Activated CD4-positive, alpha-beta memory T cell treated with anti-CD3 and anti-CD28 coated beads for 36 hours (primary cell): ENCODE data around the gene SNPH. TPM values are rescaled to one million over a fixed set of nuclear protein-coding genes. Genes with fewer than 3 reads are reported as not detected.
"Not testable (repeated sequence)": the region's sequence is repeated elsewhere in the genome, so short reads cannot be mapped to it uniquely, and the experiment has no call there.

Source experiments
- CTCF ChIA-PET: fragments of 350-600 bp; sonication (Branson Sonifier 250); formaldehyde crosslinking; loops from one replicate; lab custom pipeline; 2021; ENCODE audit warnings: antibody characterized with exemption, inconsistent platforms; lab: Charles Lee
- POLR2A ChIA-PET: fragments of 350-600 bp; sonication (Branson Sonifier 250); formaldehyde crosslinking; loops from one replicate; lab custom pipeline; 2021; ENCODE audit warnings: antibody characterized with exemption; lab: Charles Lee
- DNase-seq: peaks from one replicate; pipeline ENCODE4 v3.0.0-alpha.2; 2020
- H3K27ac Mint-ChIP-seq: one replicate; pipeline ENCODE4 v1.8.0; 2021; ENCODE audit warnings: mixed read lengths
- H3K27me3 Mint-ChIP-seq: one replicate; pipeline ENCODE4 v1.8.0; 2021; ENCODE audit warnings: mixed read lengths
- H3K36me3 Mint-ChIP-seq: one replicate; pipeline ENCODE4 v1.8.0; 2021; ENCODE audit warnings: mixed read lengths
- H3K4me1 Mint-ChIP-seq: one replicate; pipeline ENCODE4 v1.8.0; 2021; ENCODE audit warnings: low read depth, mixed read lengths
- H3K4me3 Mint-ChIP-seq: one replicate; pipeline ENCODE4 v1.8.0; 2021; ENCODE audit warnings: mild to moderate bottlenecking, mixed read lengths
- H3K9me3 Mint-ChIP-seq: one replicate; pipeline ENCODE4 v1.8.0; 2021; ENCODE audit warnings: mixed read lengths
- intact Hi-C: fragments of 100-400 bp; cut with micrococcal nuclease; formaldehyde crosslinking; loops from one replicate; pipeline ENCODE4 v1.15.1; 2023
- total RNA-seq, 2 experiments: library from RNA; stranded (reverse); gene quantifications; one replicate each; pipeline ENCODE4 v1.2.3, GENCODE V29; 2021

The SNPH gene
- total RNA-seq, 2 experiments from 2014 or later = 3.4 to 4.3 TPM

DNA sequence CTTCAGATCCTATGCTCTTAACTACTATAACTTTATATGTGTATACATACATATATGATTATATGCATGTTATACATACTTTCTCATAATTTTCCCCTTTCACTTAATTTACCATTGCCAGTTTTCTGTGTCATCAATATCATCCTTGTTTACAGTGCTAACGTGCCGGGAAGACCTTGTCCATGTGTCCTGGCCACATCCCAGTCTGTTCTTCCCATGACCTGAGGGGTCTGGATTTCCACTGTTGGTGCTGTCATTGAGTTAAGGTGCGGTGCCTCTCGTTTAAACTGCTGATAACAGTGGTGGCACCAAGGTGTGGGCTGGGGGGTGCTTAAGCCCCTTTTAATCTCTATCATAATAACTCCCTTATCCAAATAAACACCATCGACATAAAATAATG is 71.3 kb downstream of the SNPH start:
- Mint-ChIP-seq H3K27me3 (no peaks in the 10 kb centered on the region), H3K27ac (no peak overlapping the region), H3K36me3 (peaks cover 9% of the 10 kb centered on the region), H3K4me1 (peaks cover 28% of the 10 kb centered on the region), H3K4me3 (no peak overlapping the region), H3K9me3 (no peaks in the 10 kb centered on the region)
- POLR2A ChIA-PET = no interaction called here
- no peak for DNase-seq
- intact Hi-C loops = no loop called here
- CTCF ChIA-PET = no interaction called here

DNA sequence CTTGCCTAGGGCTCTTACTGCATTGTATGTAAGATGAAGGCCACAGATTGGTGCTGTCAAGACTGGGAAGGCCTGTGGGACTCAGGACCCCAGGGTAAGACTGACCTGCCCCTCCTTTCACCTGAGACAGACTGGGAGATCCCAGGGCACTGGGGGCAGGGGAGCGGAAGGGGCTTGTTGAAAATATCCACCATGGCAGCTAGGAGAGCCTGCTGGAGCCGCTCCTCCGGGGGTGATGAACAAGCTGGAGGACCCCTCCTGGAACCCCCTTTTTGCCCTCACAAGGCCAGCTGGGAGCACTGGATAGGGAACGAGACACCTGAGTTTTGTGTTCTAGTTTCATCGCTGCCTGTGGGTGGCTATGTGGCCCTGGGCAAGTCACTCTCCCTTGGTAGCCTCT is 72.0 kb downstream of the SNPH start:
- no peaks in the 10 kb centered on the region for H3K9me3 Mint-ChIP-seq
- intact Hi-C loops = no loop called here
- no peaks in the 10 kb centered on the region for H3K27me3 Mint-ChIP-seq
- H3K27ac Mint-ChIP-seq = no peak overlapping the region
- no peak for DNase-seq
- ChIA-PET POLR2A (no interaction called here), CTCF (interaction anchor here (1.6 kb wide), 1 partner anchor 99 kb away, joined by 3 read pairs; no protein-coding TSS in a partner anchor)
- H3K4me3 Mint-ChIP-seq = no peak overlapping the region
- peaks cover 21% of the 10 kb centered on the region for H3K4me1 Mint-ChIP-seq
- peaks cover 4% of the 10 kb centered on the region for H3K36me3 Mint-ChIP-seq

DNA sequence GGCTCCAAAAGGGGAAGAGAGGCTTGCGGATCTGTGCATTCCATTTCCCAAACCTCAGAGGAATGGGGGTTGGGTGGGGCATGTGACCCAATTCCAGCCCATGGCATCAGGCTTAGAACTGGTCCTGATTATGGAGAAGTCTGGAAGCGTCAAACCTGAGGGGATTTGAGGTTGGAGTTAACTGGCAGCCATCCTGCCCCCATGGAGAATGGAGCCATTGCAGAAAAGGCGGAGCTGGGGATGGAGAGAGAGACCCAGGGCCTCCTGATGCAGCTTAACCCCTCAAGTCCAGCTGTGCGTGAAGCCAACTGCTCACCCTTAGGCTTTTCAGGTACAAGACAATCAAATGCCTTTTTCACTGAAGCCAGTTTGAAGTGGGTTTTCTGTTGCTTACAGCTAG is 72.7 kb downstream of the SNPH start:
- intact Hi-C loops = no loop called here
- ChIA-PET CTCF (interaction anchor here (1.6 kb wide), 1 partner anchor 98 kb away, joined by 3 read pairs; no protein-coding TSS in a partner anchor), POLR2A (no interaction called here)
- peaks cover 2% of the 10 kb centered on the region for H3K36me3 Mint-ChIP-seq
- no peaks in the 10 kb centered on the region for H3K27me3 Mint-ChIP-seq
- no peaks in the 10 kb centered on the region for H3K9me3 Mint-ChIP-seq
- H3K27ac Mint-ChIP-seq = no peak overlapping the region
- DNase-seq = no peak
- H3K4me3 Mint-ChIP-seq = no peak overlapping the region
- H3K4me1 Mint-ChIP-seq = peaks cover 18% of the 10 kb centered on the region

DNA sequence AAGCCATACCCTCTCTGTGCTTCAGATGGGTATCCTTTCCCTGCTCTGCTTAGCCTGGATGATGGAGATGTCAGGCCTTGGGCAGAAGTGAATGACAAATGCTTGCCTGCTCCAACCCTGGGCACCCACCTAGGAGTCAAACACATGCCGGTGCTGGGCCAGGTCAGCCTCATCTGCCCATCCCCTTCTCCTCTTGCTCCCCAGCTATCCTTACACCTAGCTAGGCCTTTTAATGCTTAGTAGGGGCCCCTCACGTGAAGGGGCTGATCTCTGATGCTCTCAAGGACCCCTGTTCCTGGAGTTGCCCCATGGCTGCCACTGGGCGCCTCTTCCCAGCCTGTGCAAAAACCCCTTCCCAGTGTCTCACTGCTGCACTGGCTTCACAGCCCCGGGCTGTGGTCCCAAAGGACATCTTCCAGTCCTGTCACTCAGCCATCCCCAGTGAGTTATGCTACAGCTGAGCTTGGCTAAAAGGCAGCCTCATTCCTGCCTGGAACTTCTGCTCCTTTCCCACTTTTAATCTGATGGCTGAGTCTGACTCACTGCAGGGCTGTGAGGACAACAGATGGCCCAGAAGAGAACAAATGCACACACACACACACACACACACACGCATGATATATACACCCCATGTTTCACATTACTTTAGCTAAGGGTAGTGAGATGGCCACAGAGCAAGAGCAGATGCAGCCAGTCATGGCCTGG is 75.6 kb downstream of the SNPH start:
- no peaks in the 10 kb centered on the region for H3K27me3 Mint-ChIP-seq
- intact Hi-C loops = no loop called here
- ChIA-PET CTCF (interaction anchor here (1.0 kb wide), 1 partner anchor 95 kb away, joined by 3 read pairs; no protein-coding TSS in a partner anchor), POLR2A (interaction anchor here (0.6 kb wide), 1 partner anchor 463 kb away, joined by 3 read pairs; no protein-coding TSS in a partner anchor)
- no peak overlapping the region for H3K4me3 Mint-ChIP-seq
- DNase-seq = no peak
- no peaks in the 10 kb centered on the region for H3K9me3 Mint-ChIP-seq
- H3K27ac Mint-ChIP-seq = no peak overlapping the region
- H3K36me3 Mint-ChIP-seq = no peaks in the 10 kb centered on the region
- H3K4me1 Mint-ChIP-seq = peaks cover 20% of the 10 kb centered on the region

DNA sequence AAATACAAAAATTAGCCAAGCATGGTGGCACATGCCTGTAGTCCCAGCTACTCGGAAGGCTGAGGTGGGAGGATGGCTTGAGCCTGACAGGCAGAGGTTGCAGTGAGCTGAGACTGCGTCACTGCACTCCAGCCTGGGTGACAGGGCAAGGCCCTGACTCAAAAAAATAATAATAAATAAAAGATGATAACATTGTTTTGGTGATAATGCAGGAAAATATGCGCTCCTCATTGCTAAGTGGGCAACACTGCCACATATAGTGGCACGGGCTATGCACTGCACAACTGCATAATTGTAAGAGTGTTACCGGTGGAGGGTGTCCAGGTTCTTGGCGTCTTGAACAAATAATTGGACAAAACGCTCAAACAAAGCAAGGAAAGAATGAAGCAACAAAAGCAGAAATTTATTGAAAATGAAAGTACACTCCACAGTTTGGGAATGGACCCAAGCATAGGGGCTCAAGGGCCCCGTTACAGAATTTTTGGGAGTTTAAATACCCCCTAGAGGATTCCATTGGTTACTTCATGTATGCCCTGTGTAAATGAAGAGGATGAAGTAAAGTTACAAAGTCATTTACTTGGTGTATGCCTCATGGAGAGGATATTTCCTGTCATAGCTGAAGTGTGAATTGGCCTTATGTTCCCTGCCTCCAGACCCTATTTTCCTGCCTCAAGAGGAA is 77.5 kb downstream of the SNPH start:
- not testable (repeated sequence) for DNase-seq

DNA sequence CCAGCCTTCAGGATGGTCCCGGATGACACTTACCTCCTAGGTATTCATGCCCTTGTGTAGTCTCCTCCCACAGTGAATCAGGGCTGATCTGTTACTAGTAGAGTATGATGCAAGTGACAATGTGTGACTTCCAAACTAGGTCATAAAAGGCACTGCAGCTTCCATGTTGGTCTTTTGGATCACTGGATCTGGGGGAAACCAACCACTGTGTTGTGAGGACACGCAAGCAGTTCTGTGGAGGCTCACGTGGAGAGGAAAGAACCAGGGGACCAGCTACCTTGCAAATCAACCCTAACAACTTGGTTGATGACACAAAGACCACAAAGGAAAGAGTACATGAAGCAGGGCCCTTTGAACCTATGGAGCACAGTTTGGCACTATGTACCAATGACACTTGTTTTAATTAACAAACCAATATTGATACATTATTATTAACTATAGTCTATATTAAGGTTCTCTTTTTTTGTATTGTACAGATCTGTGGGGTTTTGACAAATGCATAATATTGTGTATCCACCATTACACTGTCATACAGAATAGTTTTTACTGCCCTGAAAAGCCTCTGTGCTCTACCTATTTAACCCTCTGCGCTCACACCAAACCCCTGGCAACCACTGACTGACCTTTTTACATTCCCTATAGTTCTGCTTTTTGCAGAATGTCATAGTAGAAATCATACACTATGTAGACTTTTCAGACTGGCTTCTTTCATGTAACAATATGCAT is 79.1 kb downstream of the SNPH start:
- intact Hi-C loops = no loop called here
- H3K4me3 Mint-ChIP-seq = no peak overlapping the region
- no peak overlapping the region for H3K27ac Mint-ChIP-seq
- peaks cover 17% of the 10 kb centered on the region for H3K36me3 Mint-ChIP-seq
- H3K4me1 Mint-ChIP-seq = peaks cover 22% of the 10 kb centered on the region
- H3K27me3 Mint-ChIP-seq = no peaks in the 10 kb centered on the region
- ChIA-PET CTCF (interaction anchor here (1.0 kb wide), 1 partner anchor 15 kb away, joined by 3 read pairs; no protein-coding TSS in a partner anchor), POLR2A (no interaction called here)
- H3K9me3 Mint-ChIP-seq = peaks cover 18% of the 10 kb centered on the region
- DNase-seq = no peak

More for the DNA sequence above, 77.5 kb downstream of the SNPH start:
- H3K9me3 Mint-ChIP-seq = peaks cover 12% of the 10 kb centered on the region
- H3K27ac Mint-ChIP-seq, H3K4me3 Mint-ChIP-seq, POLR2A ChIA-PET, H3K27me3 Mint-ChIP-seq, intact Hi-C loops: not testable (repeated sequence)
- H3K36me3 Mint-ChIP-seq = peaks cover 13% of the 10 kb centered on the region
- CTCF ChIA-PET = interaction anchor here (0.6 to 1.1 kb wide), 2 partner anchors 159 to 160 kb away, joined by 3 read pairs; no protein-coding TSS in a partner anchor
- peaks cover 22% of the 10 kb centered on the region for H3K4me1 Mint-ChIP-seq

DNA sequence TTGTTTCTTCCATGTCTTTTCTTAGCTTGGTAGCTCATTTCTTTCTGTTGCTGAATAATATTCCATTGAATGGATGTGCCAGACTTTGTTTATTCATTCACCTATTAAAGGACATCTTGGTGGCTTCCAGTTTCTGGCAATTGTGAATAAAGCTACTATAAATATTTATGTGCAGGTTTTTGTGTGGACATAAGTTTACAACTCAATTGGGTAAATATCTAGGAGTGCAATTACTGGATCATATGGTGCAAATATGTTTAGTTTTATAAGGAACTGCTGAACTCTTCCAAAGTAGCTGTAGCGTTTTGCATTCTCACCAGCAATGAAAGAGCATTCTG is 79.6 kb downstream of the SNPH start:
- Mint-ChIP-seq H3K4me3 (no peak overlapping the region), H3K27ac (no peak overlapping the region), H3K27me3 (no peaks in the 10 kb centered on the region), H3K9me3 (peaks cover 18% of the 10 kb centered on the region), H3K4me1 (peaks cover 27% of the 10 kb centered on the region), H3K36me3 (peaks cover 22% of the 10 kb centered on the region)
- no peak for DNase-seq
- intact Hi-C loops = no loop called here
- ChIA-PET POLR2A (no interaction called here), CTCF (no interaction called here)

DNA sequence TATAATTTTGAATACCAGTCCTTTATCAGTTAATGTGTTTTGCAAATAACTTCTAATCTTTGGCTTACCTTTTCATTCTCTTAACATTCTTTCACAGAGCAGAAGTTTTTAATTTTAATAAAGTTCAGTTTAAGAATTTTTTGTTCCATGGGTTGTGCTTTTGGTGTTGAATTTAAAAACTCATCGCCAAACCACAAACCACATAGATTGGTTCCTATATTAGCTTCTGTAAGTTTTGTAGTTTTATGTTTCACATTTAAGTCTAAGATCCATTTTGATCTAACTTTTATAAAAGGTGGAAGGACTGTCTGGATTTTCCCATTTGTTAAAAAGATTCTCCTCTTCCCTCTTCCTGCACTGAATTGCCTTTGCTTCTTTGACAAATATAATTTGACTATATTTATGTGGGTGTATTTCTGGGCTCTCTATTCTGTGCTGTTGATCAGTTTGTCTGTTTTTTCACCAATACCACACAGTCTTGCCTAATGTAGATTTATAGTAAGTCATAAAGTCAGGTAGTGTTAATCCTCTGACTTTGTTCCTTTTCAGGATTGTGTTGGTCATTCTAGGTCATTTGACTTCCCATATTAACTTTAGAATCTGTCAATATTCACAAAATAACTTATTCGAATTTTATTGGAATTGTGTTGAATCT is 80.3 kb downstream of the SNPH start:
- Mint-ChIP-seq H3K4me1 (peaks cover 27% of the 10 kb centered on the region), H3K27ac (no peak overlapping the region), H3K9me3 (peaks cover 18% of the 10 kb centered on the region), H3K27me3 (no peaks in the 10 kb centered on the region), H3K36me3 (peaks cover 28% of the 10 kb centered on the region), H3K4me3 (no peak overlapping the region)
- DNase-seq = no peak
- intact Hi-C loops = no loop called here
- ChIA-PET CTCF (no interaction called here), POLR2A (no interaction called here)

DNA sequence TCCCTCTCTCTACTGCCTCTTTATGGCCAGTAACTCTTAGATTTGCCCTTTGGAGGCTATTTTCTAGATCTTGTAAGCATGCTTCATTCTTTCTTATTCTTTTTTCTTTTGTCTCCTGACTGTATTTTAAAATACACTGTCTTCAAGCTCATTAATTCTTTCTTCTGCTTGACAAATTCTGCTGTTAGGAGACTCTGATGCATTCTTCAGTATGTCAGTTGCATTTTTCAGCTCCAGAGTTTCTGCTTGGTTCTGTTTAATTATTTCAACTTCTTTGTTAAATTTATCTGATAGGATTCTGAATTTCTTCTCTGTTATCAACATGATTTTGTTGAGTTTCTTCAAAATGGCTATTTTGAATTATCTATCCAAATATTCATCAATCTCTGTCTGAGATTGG is 87.9 kb downstream of the SNPH start:
- Mint-ChIP-seq H3K9me3 (peaks cover 2% of the 10 kb centered on the region), H3K27ac (no peak overlapping the region), H3K36me3 (peaks cover 57% of the 10 kb centered on the region), H3K27me3 (no peaks in the 10 kb centered on the region), H3K4me1 (peaks cover 27% of the 10 kb centered on the region), H3K4me3 (no peak overlapping the region)
- ChIA-PET POLR2A (no interaction called here), CTCF (no interaction called here)
- intact Hi-C loops = no loop called here
- no peak for DNase-seq

DNA sequence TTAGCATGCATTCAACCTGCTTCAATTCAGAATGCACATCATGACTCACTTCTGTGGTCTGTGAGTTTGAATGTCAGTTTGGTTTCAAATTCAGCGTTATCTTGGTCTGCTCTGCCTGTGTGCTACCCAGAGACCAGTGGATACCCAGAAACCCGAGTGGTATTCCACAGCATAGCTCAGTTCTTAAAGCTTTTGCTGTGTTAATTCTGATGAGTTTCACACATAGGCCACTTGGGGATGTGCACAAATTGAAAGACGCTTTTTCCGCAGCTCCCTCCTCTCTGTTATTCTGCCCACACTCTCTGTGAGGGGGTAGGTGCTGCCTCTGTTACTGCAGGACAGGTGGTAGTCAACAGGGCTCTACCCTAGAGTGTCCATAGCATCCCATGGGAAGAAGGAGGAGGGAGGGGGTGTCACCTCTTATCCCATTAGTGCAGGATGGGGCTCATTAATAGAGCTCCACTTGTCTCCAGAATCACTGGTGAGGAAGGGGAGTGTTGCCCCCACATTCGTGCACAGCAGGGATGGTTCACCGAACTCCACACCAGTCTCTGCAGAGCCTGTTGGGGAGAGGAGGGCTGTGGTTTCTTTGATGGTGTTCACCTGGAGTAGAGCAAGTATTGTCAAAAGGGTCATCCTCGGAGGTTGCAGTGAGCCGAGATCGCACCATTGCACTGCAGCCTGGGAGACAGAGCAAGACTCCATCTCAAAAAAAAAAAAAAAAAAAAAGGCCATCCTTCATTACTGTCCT is 92.0 kb downstream of the SNPH start:
- Mint-ChIP-seq H3K27ac (peak overlapping the region; percentile 72), H3K4me3 (peak overlapping the region; percentile 23), H3K36me3 (peaks cover 63% of the 10 kb centered on the region), H3K9me3 (no peaks in the 10 kb centered on the region), H3K27me3 (no peaks in the 10 kb centered on the region), H3K4me1 (peaks cover 58% of the 10 kb centered on the region)
- peak; percentile 64 for DNase-seq
- ChIA-PET CTCF (interaction anchor here (0.8 to 1.4 kb wide), 5 partner anchors 19 to 80 kb away, joined by 3 to 11 read pairs (median 5); no protein-coding TSS in a partner anchor), POLR2A (interaction anchor here (0.9 to 2.0 kb wide), 4 partner anchors 19 to 108 kb away, joined by 3 to 11 read pairs (median 4); no protein-coding TSS in a partner anchor)
- intact Hi-C loops = loop anchor here (1.0 kb wide), 4 partner anchors 19 to 77 kb away; partner anchors contain the start of gene FKBP1A
